Mesothelial cell of epicardium (in vitro differentiated cells): ENCODE measurements around the gene NELFB. TPM values are rescaled to one million over a fixed set of nuclear protein-coding genes. Genes with fewer than 3 reads are reported as not detected.

Source experiments
- DNase-seq, 2 experiments: peaks; one replicate each; pipeline ENCODE4 v3.0.0; 2021; ENCODE audit warnings: low spot score in 2 of 2; ENCODE audit not compliant: unreplicated experiment in 2 of 2
- H3K27ac Mint-ChIP-seq: 2 replicates; pipeline ENCODE4 v1.8.0; 2021; ENCODE audit warnings: mixed read lengths
- H3K27me3 Mint-ChIP-seq: 2 replicates; pipeline ENCODE4 v1.8.0; 2021; ENCODE audit warnings: low read depth, mixed read lengths
- H3K36me3 Mint-ChIP-seq: 2 replicates; pipeline ENCODE4 v1.8.0; 2021; ENCODE audit warnings: mixed read lengths
- H3K4me1 Mint-ChIP-seq: 2 replicates; pipeline ENCODE4 v1.8.0; 2021; ENCODE audit warnings: mixed read lengths
- H3K4me3 Mint-ChIP-seq: 2 replicates; pipeline ENCODE4 v1.8.0; 2021; ENCODE audit warnings: mild to moderate bottlenecking, moderate library complexity, mixed read lengths
- H3K9me3 Mint-ChIP-seq: 2 replicates; pipeline ENCODE4 v1.8.0; 2021; ENCODE audit warnings: mixed read lengths
- total RNA-seq: library from RNA; stranded (reverse); gene quantifications from 3 replicates; pipeline ENCODE4 v1.2.1, GENCODE V29; 2021
- TF ChIP-seq, protein P1 (sequence below): fragments of 200-600 bp; sonication (generic); IDR thresholded peaks from one replicate; pipeline ENCODE4 v1.5.0; 2021; ENCODE audit warnings: antibody characterized with exemption; ENCODE audit not compliant: unreplicated experiment

Gene NELFB
- total RNA-seq, 1 donor from 2014 or later: 53.3 TPM

- H3K27ac Mint-ChIP-seq: no peak overlapping the region
Measured at GRCh38 chr9:137218212-137218753, 36.8 kb upstream of the NELFB start.

DNA sequence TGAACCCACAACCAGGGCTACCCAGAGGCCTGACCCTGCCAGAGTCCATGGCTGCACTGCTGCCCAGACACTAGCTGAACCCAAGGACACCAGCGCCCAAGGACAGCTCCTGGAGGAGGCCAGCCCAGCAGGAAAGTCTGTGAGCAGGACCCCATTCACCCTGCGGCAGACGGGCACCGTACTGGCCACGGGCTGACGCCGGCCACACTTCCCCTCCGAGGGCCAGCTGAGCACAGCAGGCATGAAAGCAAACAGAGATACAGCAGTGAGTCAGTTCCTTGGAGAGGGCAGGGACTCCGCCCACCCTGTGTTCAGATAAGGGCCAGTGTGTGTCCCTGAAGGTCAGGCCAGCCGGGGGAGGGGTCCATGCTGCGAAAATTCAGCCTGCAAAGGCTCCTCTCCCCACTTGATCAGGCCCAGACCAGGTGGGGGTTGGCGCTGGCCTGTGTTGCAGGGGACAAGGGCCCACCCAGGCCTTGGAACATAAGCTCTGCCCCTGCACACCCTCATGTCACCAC lies 36.3 kb upstream of the NELFB start:
- TF ChIP-seq, protein P1, sequence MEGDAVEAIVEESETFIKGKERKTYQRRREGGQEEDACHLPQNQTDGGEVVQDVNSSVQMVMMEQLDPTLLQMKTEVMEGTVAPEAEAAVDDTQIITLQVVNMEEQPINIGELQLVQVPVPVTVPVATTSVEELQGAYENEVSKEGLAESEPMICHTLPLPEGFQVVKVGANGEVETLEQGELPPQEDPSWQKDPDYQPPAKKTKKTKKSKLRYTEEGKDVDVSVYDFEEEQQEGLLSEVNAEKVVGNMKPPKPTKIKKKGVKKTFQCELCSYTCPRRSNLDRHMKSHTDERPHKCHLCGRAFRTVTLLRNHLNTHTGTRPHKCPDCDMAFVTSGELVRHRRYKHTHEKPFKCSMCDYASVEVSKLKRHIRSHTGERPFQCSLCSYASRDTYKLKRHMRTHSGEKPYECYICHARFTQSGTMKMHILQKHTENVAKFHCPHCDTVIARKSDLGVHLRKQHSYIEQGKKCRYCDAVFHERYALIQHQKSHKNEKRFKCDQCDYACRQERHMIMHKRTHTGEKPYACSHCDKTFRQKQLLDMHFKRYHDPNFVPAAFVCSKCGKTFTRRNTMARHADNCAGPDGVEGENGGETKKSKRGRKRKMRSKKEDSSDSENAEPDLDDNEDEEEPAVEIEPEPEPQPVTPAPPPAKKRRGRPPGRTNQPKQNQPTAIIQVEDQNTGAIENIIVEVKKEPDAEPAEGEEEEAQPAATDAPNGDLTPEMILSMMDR: no peak
- H3K4me3 Mint-ChIP-seq: no peak overlapping the region
- no peaks in the 10 kb centered on the region for H3K36me3 Mint-ChIP-seq
- H3K27ac Mint-ChIP-seq: no peak overlapping the region
- H3K9me3 Mint-ChIP-seq: no peaks in the 10 kb centered on the region
- H3K4me1 Mint-ChIP-seq: peaks cover 6% of the 10 kb centered on the region
- peaks cover 2% of the 10 kb centered on the region for H3K27me3 Mint-ChIP-seq
- no peak for DNase-seq

More at GRCh38 chr9:137218212-137218753, 36.8 kb upstream of the NELFB start:
- H3K27me3 Mint-ChIP-seq: peaks cover 2% of the 10 kb centered on the region
- DNase-seq: no peak
- no peak overlapping the region for H3K4me3 Mint-ChIP-seq
- H3K4me1 Mint-ChIP-seq: peaks cover 6% of the 10 kb centered on the region
- H3K36me3 Mint-ChIP-seq: no peaks in the 10 kb centered on the region
- H3K9me3 Mint-ChIP-seq: no peaks in the 10 kb centered on the region
- TF ChIP-seq, protein P1: no peak

GRCh38 chr9:137219757-137220316 lies 35.3 kb upstream of the NELFB start:
- TF ChIP-seq, protein P1: no peak
- H3K27me3 Mint-ChIP-seq: peaks cover 2% of the 10 kb centered on the region
- H3K4me1 Mint-ChIP-seq: peaks cover 6% of the 10 kb centered on the region
- no peak overlapping the region for H3K27ac Mint-ChIP-seq
- H3K36me3 Mint-ChIP-seq: no peaks in the 10 kb centered on the region
- DNase-seq: no peak
- H3K4me3 Mint-ChIP-seq: peak overlapping the region; percentile 24
- no peaks in the 10 kb centered on the region for H3K9me3 Mint-ChIP-seq

DNA sequence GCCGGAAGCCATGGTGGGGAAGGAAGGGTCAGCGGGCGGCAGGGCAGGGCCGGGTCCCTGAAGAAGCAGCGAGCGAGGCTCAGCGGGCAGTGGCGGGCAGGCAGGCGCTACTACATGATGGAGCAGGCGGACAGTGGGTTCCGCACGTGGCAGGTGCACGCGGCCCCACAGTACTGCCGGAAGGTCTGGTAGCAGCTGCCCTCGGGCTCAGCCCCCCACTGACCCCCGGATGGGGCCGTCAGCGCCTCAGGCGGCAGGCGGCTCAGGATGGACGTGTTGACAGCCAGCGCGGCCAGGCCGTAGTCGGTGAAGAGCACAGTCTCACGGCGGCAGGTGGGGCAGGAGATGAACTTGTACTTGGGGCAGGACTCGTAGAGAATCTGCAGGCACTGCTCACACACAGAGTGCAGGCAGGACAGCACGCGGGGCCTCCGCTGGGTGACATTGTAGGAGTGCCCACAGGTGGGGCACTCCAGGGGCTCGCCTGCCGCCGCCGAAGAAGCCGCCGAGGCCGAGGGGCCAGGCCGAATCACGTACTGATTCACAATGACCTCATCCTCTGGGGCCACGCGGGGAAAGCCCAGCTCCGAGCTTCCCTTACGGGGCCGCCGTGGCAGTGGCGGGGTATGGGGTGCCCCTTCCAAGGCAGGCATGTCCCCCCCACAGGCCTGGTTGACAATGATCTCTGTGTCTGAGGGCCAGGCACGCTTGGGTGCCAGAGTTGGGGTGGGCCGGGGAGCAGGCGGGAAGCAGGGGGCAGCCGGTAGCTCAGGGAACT lies 34.6 kb upstream of the NELFB start:
- H3K36me3 Mint-ChIP-seq: no peaks in the 10 kb centered on the region
- peak overlapping the region; percentile 49 for H3K4me3 Mint-ChIP-seq
- no peaks in the 10 kb centered on the region for H3K9me3 Mint-ChIP-seq
- peaks cover 2% of the 10 kb centered on the region for H3K27me3 Mint-ChIP-seq
- DNase-seq: no peak
- peaks cover 6% of the 10 kb centered on the region for H3K4me1 Mint-ChIP-seq
- TF ChIP-seq, protein P1: no peak
- no peak overlapping the region for H3K27ac Mint-ChIP-seq

DNA sequence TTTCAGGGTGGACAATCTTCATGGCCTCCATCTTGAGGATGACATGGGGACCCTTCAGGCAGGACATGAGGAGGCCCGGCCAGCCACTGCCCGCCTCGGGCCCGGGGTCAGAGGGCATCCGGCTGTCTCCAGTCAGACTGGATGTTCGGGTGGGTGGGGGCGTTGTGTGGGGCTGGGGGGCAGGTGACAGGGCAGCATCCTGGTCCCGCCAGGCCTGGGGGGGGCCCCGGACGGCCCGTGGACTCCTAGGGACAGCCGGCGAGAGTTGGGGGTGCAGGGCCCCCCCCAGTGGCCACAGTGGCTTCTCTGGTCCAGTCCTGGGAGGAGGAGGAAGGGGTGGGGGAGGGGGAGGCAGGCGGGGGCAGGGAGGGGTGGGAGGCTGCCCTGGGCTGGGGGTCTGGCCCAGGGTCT lies 34.0 kb upstream of the NELFB start:
- Mint-ChIP-seq H3K27me3 (peaks cover 2% of the 10 kb centered on the region), H3K36me3 (no peaks in the 10 kb centered on the region), H3K27ac (no peak overlapping the region), H3K4me3 (peak overlapping the region; percentile 49), H3K9me3 (no peaks in the 10 kb centered on the region), H3K4me1 (peaks cover 6% of the 10 kb centered on the region)
- DNase-seq: no peak
- TF ChIP-seq, protein P1: no peak
